Upper lobe of right lung (tissue), 1 donor: Measurements from ENCODE around the gene CNOT1. TPM values are rescaled to one million over a fixed set of nuclear protein-coding genes. Genes with fewer than 3 reads are reported as not detected.

Source experiments
- ATAC-seq: fragments of 200-7000 bp; cut with Tn5 transposase; one replicate; pipeline ENCODE4 v1.9.1; 2020; ENCODE audit warnings: mild to moderate bottlenecking, moderate library complexity
- DNase-seq: peaks from one replicate; pipeline ENCODE4 v3.0.0-alpha.2; 2020
- H3K27ac ChIP-seq: fragments of 200-600 bp; one replicate; pipeline ENCODE4 v1.8.0; 2022
- H3K27me3 ChIP-seq: fragments of 200-600 bp; one replicate; pipeline ENCODE4 v1.8.0; 2022; ENCODE audit warnings: mild to moderate bottlenecking
- H3K36me3 ChIP-seq: fragments of 200-600 bp; one replicate; pipeline ENCODE4 v1.8.0; 2022
- H3K4me1 ChIP-seq: fragments of 200-600 bp; one replicate; pipeline ENCODE4 v1.8.0; 2022
- H3K4me3 ChIP-seq: fragments of 200-600 bp; one replicate; pipeline ENCODE4 v1.8.0; 2022; ENCODE audit warnings: mild to moderate bottlenecking
- H3K9me3 ChIP-seq: fragments of 200-600 bp; one replicate; pipeline ENCODE4 v1.8.0; 2022
- intact Hi-C: fragments of 100-400 bp; cut with DNase I; formaldehyde crosslinking; loops from one replicate; pipeline ENCODE4 v1.11.0; 2022
- total RNA-seq: library from RNA; stranded (reverse); fragmentation: NEBNext Ultra II Directional; extraction: Animal tissue kit (Norgen Biotek cat#: 25700); gene quantifications from one replicate; pipeline ENCODE4 v1.2.1, GENCODE V29; 2021
- TF ChIP-seq, protein P1 (sequence below): fragments of 200-600 bp; IDR thresholded peaks from one replicate; pipeline ENCODE4 v1.8.0; 2022; ENCODE audit warnings: antibody characterized with exemption
- donor health status: DM: no; HTN: yes; CAD: no; lungs with severe emphysema.

Gene CNOT1
- total RNA-seq, 1 donor from 2014 or later: 140 TPM

DNA sequence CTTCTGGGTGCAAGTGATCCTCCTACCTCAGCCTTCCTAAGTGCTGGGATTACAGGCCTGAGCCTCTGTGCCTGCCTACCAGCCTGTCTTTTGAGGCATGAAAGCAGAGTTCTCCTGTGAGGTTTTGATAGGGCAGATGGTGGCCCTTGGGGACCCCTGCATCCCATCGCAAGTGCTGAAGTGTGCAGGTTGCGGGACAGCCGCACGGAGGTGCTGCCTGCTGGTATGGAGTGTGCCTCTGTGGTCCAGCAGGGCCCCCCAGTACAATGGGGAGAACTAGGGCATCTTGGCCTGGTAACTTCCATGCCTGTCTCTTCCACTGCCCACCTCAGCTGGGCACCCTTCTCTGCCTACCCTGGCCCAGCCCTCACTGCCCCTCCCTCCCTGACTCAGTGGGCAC, 139.6 kb downstream of the CNOT1 start:
- Histone ChIP-seq H3K9me3 (no peaks in the 10 kb centered on the region), H3K4me1 (no peaks in the 10 kb centered on the region), H3K27ac (no peak overlapping the region), H3K27me3 (no peaks in the 10 kb centered on the region), H3K4me3 (no peak overlapping the region), H3K36me3 (no peaks in the 10 kb centered on the region)
- ATAC-seq (no peak), DNase-seq (peak; percentile 44)
- TF ChIP-seq, protein P1, sequence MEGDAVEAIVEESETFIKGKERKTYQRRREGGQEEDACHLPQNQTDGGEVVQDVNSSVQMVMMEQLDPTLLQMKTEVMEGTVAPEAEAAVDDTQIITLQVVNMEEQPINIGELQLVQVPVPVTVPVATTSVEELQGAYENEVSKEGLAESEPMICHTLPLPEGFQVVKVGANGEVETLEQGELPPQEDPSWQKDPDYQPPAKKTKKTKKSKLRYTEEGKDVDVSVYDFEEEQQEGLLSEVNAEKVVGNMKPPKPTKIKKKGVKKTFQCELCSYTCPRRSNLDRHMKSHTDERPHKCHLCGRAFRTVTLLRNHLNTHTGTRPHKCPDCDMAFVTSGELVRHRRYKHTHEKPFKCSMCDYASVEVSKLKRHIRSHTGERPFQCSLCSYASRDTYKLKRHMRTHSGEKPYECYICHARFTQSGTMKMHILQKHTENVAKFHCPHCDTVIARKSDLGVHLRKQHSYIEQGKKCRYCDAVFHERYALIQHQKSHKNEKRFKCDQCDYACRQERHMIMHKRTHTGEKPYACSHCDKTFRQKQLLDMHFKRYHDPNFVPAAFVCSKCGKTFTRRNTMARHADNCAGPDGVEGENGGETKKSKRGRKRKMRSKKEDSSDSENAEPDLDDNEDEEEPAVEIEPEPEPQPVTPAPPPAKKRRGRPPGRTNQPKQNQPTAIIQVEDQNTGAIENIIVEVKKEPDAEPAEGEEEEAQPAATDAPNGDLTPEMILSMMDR: no peak
- intact Hi-C loops: no loop called here

- Histone ChIP-seq H3K36me3 (no peaks in the 10 kb centered on the region), H3K27me3 (no peaks in the 10 kb centered on the region), H3K27ac (no peak overlapping the region), H3K9me3 (no peaks in the 10 kb centered on the region), H3K4me3 (no peak overlapping the region), H3K4me1 (no peaks in the 10 kb centered on the region)
- DNase-seq: peak; percentile 53
- no peak for ATAC-seq
- intact Hi-C loops: loop anchor here (5.0 kb wide), 1 partner anchor 151 kb away; no protein-coding TSS in a partner anchor
- TF ChIP-seq, protein P1: no peak
These were observed 141.1 kb downstream of the CNOT1 start for GRCh38 chr16:58488531-58488930.

GRCh38 chr16:58487566-58488351, 141.9 kb downstream of the CNOT1 start:
- H3K27me3 ChIP-seq: no peaks in the 10 kb centered on the region
- no peak overlapping the region for H3K4me3 ChIP-seq
- H3K9me3 ChIP-seq: no peaks in the 10 kb centered on the region
- intact Hi-C loops: loop anchor here (5.0 kb wide), 1 partner anchor 150 kb away; no protein-coding TSS in a partner anchor
- DNase-seq (peak; percentile 91), ATAC-seq (peak; percentile 96)
- TF ChIP-seq, protein P1: peak; percentile 91
- no peaks in the 10 kb centered on the region for H3K4me1 ChIP-seq
- no peak overlapping the region for H3K27ac ChIP-seq
- no peaks in the 10 kb centered on the region for H3K36me3 ChIP-seq

DNA sequence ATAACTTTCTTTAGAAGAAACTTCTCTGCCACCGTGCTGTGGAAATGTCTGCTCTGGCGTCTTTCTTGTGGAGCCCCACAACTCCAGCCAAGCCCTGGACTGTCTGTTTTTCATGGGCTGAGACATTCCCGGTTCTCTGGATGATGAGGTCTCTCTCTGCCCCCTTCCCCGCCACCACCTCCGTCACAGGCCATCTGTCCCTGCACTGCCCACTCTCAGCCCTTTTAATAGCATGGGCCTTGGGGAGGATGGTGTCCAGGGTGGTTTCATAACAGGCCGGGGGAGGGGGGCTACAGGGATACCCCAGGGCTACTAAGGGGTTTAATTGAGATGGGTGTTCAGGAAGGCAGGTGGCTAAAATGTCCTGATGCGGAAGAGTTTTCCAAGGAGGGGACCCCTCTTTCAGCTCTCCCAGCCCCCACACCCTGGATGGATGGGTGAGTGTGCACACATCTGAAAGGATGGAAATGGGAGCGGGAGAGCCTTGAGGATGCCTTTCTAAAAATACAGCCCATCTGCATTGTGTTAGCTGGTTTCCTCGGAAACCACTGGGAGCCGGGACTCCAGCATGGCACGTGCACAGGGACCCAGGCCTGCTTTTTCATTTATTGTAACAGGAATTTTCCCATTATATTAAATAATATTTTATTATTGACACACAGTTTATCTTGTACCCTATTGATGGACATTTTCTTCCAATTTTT, 144.3 kb downstream of the CNOT1 start:
- no peaks in the 10 kb centered on the region for H3K9me3 ChIP-seq
- no peaks in the 10 kb centered on the region for H3K36me3 ChIP-seq
- DNase-seq (no peak), ATAC-seq (no peak)
- no peaks in the 10 kb centered on the region for H3K27me3 ChIP-seq
- TF ChIP-seq, protein P1: no peak
- no peak overlapping the region for H3K27ac ChIP-seq
- H3K4me3 ChIP-seq: no peak overlapping the region
- H3K4me1 ChIP-seq: no peaks in the 10 kb centered on the region
- intact Hi-C loops: loop anchor here (5.0 kb wide), 1 partner anchor 148 kb away; no protein-coding TSS in a partner anchor

GRCh38 chr16:58481931-58482330, 147.7 kb downstream of the CNOT1 start:
- Histone ChIP-seq H3K9me3 (no peaks in the 10 kb centered on the region), H3K4me3 (no peak overlapping the region), H3K27ac (no peak overlapping the region), H3K36me3 (no peaks in the 10 kb centered on the region), H3K4me1 (no peaks in the 10 kb centered on the region), H3K27me3 (no peaks in the 10 kb centered on the region)
- ATAC-seq: no peak
- TF ChIP-seq, protein P1: no peak
- intact Hi-C loops: no loop called here
- DNase-seq: no peak
